Measurements from ENCODE around the gene RAB33A.
A peak's percentile ranks its signal among the peaks of the same experiment; 100 is the strongest.

Gene RAB33A

GRCh38 chrX:130171446-130172126, at the start of gene RAB33A:
Gene RAB33A, plus strand, starts transcription at chrX:130171962. Its CDS starts 101 bp downstream, at chrX:130172063.
- no peak for DNase-seq

GRCh38 chrX:130124577-130124976, 47.2 kb upstream of the RAB33A start:
- no peak for DNase-seq

- DNase-seq, result peak; percentile 7
These were observed 46.5 kb upstream of the RAB33A start for GRCh38 chrX:130125091-130125874.

GRCh38 chrX:130130990-130131389, 40.8 kb upstream of the RAB33A start:
- no peak for DNase-seq

- no peak for DNase-seq
These were observed 35.3 kb upstream of the RAB33A start for GRCh38 chrX:130136496-130136895.

GRCh38 chrX:130136961-130137360, 34.8 kb upstream of the RAB33A start:
- no peak for DNase-seq

- DNase-seq, result no peak
These were observed 32.1 kb upstream of the RAB33A start for GRCh38 chrX:130139474-130140201.

GRCh38 chrX:130144509-130144908, 27.3 kb upstream of the RAB33A start:
- no peak for DNase-seq

GRCh38 chrX:130145123-130145522, 26.6 kb upstream of the RAB33A start:
- DNase-seq, result no peak

- DNase-seq, result no peak
These were observed 24.1 kb upstream of the RAB33A start for GRCh38 chrX:130147631-130148030.

GRCh38 chrX:130155564-130155963, 16.2 kb upstream of the RAB33A start:
- no peak for DNase-seq

GRCh38 chrX:130158311-130158710, 13.5 kb upstream of the RAB33A start:
- no peak for DNase-seq

GRCh38 chrX:130159776-130160175, 12.0 kb upstream of the RAB33A start:
- no peak for DNase-seq

GRCh38 chrX:130162094-130162735, 9.5 kb upstream of the RAB33A start:
- no peak for DNase-seq

GRCh38 chrX:130163398-130163797, 8.4 kb upstream of the RAB33A start:
- DNase-seq, result no peak

- DNase-seq, result peak; percentile 6
These were observed 6.5 kb upstream of the RAB33A start for GRCh38 chrX:130165181-130165702.

- DNase-seq, result peak; percentile 84
These were observed 5.9 kb upstream of the RAB33A start, which contains the start of gene AIFM1 for GRCh38 chrX:130165703-130166502. Gene AIFM1, minus strand, starts transcription at chrX:130165841. Its CDS starts 185 bp downstream, at chrX:130165656.

- DNase-seq, result no peak
These were observed 5.3 kb upstream of the RAB33A start for GRCh38 chrX:130166503-130166777.

- DNase-seq, result no peak
These were observed 4.7 kb upstream of the RAB33A start for GRCh38 chrX:130167040-130167439.

- DNase-seq, result peak; percentile 70
These were observed 863 bp upstream of the RAB33A start for GRCh38 chrX:130170752-130171445.

GRCh38 chrX:130172127-130172845, 524 bp downstream of the RAB33A start:
- no peak for DNase-seq

Measured in NCI-H446 treated with DMSO at 0.1 percent for 48 hours (cell line).